ENCODE results near the gene TTC8. TPM values are rescaled to one million over a fixed set of nuclear protein-coding genes. Genes with fewer than 3 reads are reported as not detected.

The TTC8 gene
- total and polyA plus RNA-seq, 2 donors (not counting 3 experiments of a cell fraction or from before 2014, with no cell fraction given): 11.9 to 16.3 TPM

DNA sequence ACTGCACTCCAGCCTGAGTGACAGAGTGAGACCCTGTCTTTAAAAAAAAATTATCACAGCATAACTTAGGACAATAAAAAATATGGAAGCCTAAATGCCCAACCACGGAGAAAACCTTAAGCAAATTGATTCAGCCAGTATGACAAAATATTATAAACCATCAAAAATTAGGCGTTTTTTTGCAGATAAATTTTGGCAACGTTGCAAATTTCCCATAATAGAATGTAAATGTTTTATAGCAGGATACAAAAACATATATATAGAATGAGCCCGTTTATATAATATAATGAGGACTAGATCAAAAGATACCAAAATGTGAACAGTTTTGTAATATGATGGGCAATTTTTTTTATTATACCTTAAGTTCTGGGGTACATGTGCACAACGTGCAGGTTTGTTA lies 24.9 kb upstream of the TTC8 start:
- no peak for FAIRE-seq
- Histone ChIP-seq H3K9ac (replicated peaks; ENCODE audit: extremely low read depth, insufficient read depth, low read length) (no peak overlapping the region), H2AFZ (ENCODE audit: low read depth, low read length) (no peak overlapping the region), H3K4me1 (ENCODE audit: control insufficient read depth, extremely low read depth, insufficient read depth, low read length) (no peaks in the 10 kb centered on the region), H3K4me3 (replicated peaks in 1 of 3; ENCODE audit: insufficient read depth in 1 of 3, low read depth in 1 of 3, low read length in 3 of 3) (no peak overlapping the region), H3K79me2 (ENCODE audit: control insufficient read depth, insufficient read depth, low read length) (no peaks in the 10 kb centered on the region), H3K9me1 (replicated peaks; ENCODE audit: control insufficient read depth, extremely low read depth, insufficient read depth, low read length) (no peaks in the 10 kb centered on the region), H4K20me1 (replicated peaks; ENCODE audit: control insufficient read depth, extremely low read depth, insufficient read depth, low read length) (no peaks in the 10 kb centered on the region), H3K27ac (ENCODE audit: insufficient read depth, low read depth, low read length) (no peak overlapping the region), H3K36me3 (ENCODE audit: control insufficient read depth in 2 of 2, extremely low read depth in 1 of 2, insufficient read depth in 2 of 2, low read length in 2 of 2) (no peaks in the 10 kb centered on the region), H3K27me3 (ENCODE audit: control insufficient read depth in 2 of 2, insufficient read depth in 2 of 2, low read length in 2 of 2) (peaks cover 0 to 1% of the 10 kb centered on the region in 2 experiments), H3K9me3 (replicated peaks; ENCODE audit: control insufficient read depth, insufficient read depth, low read length) (no peaks in the 10 kb centered on the region), H3K4me2 (ENCODE audit: insufficient read depth, low read length) (no peak overlapping the region)
- ChIA-PET POLR2A (no interaction called here), CTCF (no interaction called here)
- no TSS peak for BruUV-seq (replicated peaks)
- TF ChIP-seq, protein P1, sequence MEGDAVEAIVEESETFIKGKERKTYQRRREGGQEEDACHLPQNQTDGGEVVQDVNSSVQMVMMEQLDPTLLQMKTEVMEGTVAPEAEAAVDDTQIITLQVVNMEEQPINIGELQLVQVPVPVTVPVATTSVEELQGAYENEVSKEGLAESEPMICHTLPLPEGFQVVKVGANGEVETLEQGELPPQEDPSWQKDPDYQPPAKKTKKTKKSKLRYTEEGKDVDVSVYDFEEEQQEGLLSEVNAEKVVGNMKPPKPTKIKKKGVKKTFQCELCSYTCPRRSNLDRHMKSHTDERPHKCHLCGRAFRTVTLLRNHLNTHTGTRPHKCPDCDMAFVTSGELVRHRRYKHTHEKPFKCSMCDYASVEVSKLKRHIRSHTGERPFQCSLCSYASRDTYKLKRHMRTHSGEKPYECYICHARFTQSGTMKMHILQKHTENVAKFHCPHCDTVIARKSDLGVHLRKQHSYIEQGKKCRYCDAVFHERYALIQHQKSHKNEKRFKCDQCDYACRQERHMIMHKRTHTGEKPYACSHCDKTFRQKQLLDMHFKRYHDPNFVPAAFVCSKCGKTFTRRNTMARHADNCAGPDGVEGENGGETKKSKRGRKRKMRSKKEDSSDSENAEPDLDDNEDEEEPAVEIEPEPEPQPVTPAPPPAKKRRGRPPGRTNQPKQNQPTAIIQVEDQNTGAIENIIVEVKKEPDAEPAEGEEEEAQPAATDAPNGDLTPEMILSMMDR (IDR thresholded peaks at IDR 0.05; ENCODE audit: extremely low read depth in 1 of 2, insufficient read depth in 1 of 2, low read depth in 1 of 2, low read length in 2 of 2): no peak
- TF ChIP-seq POLR2A (IDR thresholded peaks at IDR 0.05; ENCODE audit: low read depth, low read length) (no peak), JUN (IDR thresholded peaks at IDR 0.05; ENCODE audit: borderline replicate concordance, insufficient read depth, insufficient read length, low read depth) (no peak)
- DNase-seq (ENCODE audit: low read depth, low spot score): no peak
- dilution Hi-C loops (cut with MboI; ENCODE audit: extremely low pct_ligation_motif_present, low sequenced_read_pairs): no loop called here
- intact Hi-C loops (cut with micrococcal nuclease): loop anchor here (10.0 kb wide), 1 partner anchor 245 kb away; the partner anchor contains the start of gene PTPN21

DNA sequence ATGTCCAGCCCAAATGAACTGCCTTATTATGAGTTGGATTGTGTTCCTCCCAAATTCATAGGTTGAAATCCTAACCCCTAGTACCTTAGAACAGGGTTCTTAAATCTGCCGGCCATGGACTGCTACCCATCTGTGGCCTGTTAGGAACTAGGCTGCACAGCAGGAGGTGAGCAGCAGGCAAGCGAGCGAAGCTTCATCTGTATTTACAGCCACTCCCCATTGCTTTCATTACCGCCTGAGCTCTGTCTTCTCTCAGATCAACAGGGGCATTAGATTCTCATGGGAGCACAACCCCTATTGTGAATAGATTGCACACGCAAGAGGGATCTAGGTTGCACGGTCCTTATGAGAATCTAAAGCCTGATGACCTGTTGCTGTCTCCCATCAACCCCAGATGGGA lies 21.9 kb upstream of the TTC8 start:
- Histone ChIP-seq H3K79me2 (ENCODE audit: control insufficient read depth, insufficient read depth, low read length) (no peaks in the 10 kb centered on the region), H3K36me3 (ENCODE audit: control insufficient read depth in 2 of 2, extremely low read depth in 1 of 2, insufficient read depth in 2 of 2, low read length in 2 of 2) (no peaks in the 10 kb centered on the region), H3K4me3 (replicated peaks in 1 of 3; ENCODE audit: insufficient read depth in 1 of 3, low read depth in 1 of 3, low read length in 3 of 3) (no peak overlapping the region), H3K27me3 (ENCODE audit: control insufficient read depth in 2 of 2, insufficient read depth in 2 of 2, low read length in 2 of 2) (peaks cover 0 to 1% of the 10 kb centered on the region in 2 experiments), H3K4me1 (ENCODE audit: control insufficient read depth, extremely low read depth, insufficient read depth, low read length) (no peaks in the 10 kb centered on the region), H2AFZ (ENCODE audit: low read depth, low read length) (no peak overlapping the region), H3K4me2 (ENCODE audit: insufficient read depth, low read length) (no peak overlapping the region), H3K9ac (replicated peaks; ENCODE audit: extremely low read depth, insufficient read depth, low read length) (no peak overlapping the region), H3K9me1 (replicated peaks; ENCODE audit: control insufficient read depth, extremely low read depth, insufficient read depth, low read length) (no peaks in the 10 kb centered on the region), H3K9me3 (replicated peaks; ENCODE audit: control insufficient read depth, insufficient read depth, low read length) (no peaks in the 10 kb centered on the region), H3K27ac (ENCODE audit: insufficient read depth, low read depth, low read length) (no peak overlapping the region), H4K20me1 (replicated peaks; ENCODE audit: control insufficient read depth, extremely low read depth, insufficient read depth, low read length) (no peaks in the 10 kb centered on the region)
- ChIA-PET POLR2A (no interaction called here), CTCF (no interaction called here)
- intact Hi-C loops (cut with micrococcal nuclease): no loop called here
- TF ChIP-seq MYC (IDR thresholded peaks at IDR 0.05; ENCODE audit: low read depth, low read length) (no peak), POLR2A (IDR thresholded peaks at IDR 0.05; ENCODE audit: low read depth, low read length) (no peak), GATA2 (IDR thresholded peaks at IDR 0.05; ENCODE audit: insufficient read depth, insufficient read length, low read depth, low read length) (no peak), EZH2 (IDR thresholded peaks at IDR 0.05; ENCODE audit: borderline replicate concordance, low read depth, low read length, severe bottlenecking) (no peak)
- TF ChIP-seq, protein P1 (IDR thresholded peaks at IDR 0.05; ENCODE audit: extremely low read depth in 1 of 2, insufficient read depth in 1 of 2, low read depth in 1 of 2, low read length in 2 of 2): no peak
- TF ChIP-seq, protein P2, sequence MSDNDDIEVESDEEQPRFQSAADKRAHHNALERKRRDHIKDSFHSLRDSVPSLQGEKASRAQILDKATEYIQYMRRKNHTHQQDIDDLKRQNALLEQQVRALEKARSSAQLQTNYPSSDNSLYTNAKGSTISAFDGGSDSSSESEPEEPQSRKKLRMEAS (IDR thresholded peaks at IDR 0.05; ENCODE audit: insufficient read depth, insufficient read length): no peak
- dilution Hi-C loops (cut with MboI; ENCODE audit: extremely low pct_ligation_motif_present, low sequenced_read_pairs): no loop called here
- BruUV-seq (replicated peaks): no TSS peak
- DNase-seq (ENCODE audit: low read depth, low spot score): no peak
- FAIRE-seq: no peak
